Hematopoietic multipotent progenitor cell treated with erythropoietin and hydrocortisone succinate and interleukin-3 and kit ligand, for 8 days (in vitro differentiated cells): ENCODE data around the gene C11orf58.
A peak's percentile ranks its signal among the peaks of the same experiment; 100 is the strongest.

Experiments used
- DNase-seq: peaks from one replicate; pipeline ENCODE4 v3.0.0-alpha.2; 2015

C11orf58 gene

GRCh38 chr11:16770016-16770415, 31.6 kb downstream of the C11orf58 start:
- DNase-seq: no peak

- DNase-seq: no peak
Measured at GRCh38 chr11:16771350-16772140, 33.1 kb downstream of the C11orf58 start.

GRCh38 chr11:16772141-16772512, 33.7 kb downstream of the C11orf58 start:
- DNase-seq: no peak

GRCh38 chr11:16773981-16774935, 35.8 kb downstream of the C11orf58 start:
- DNase-seq: no peak

GRCh38 chr11:16774936-16775613, 36.6 kb downstream of the C11orf58 start:
- DNase-seq: no peak

- DNase-seq: no peak
Measured at GRCh38 chr11:16775614-16776283, 37.3 kb downstream of the C11orf58 start.

- DNase-seq: no peak
Measured at GRCh38 chr11:16776711-16777612, 38.5 kb downstream of the C11orf58 start.

GRCh38 chr11:16777613-16777975, 39.1 kb downstream of the C11orf58 start:
- DNase-seq: no peak

- DNase-seq: no peak
Measured at GRCh38 chr11:16778286-16778685, 39.8 kb downstream of the C11orf58 start.

GRCh38 chr11:16778876-16779275, 40.4 kb downstream of the C11orf58 start:
- no peak for DNase-seq

- peak; percentile 54 for DNase-seq
Measured at GRCh38 chr11:16779436-16779835, 41.0 kb downstream of the C11orf58 start.

GRCh38 chr11:16780146-16780545, 41.7 kb downstream of the C11orf58 start:
- no peak for DNase-seq

GRCh38 chr11:16780698-16781550, 42.5 kb downstream of the C11orf58 start:
- DNase-seq: no peak

- DNase-seq: no peak
Measured at GRCh38 chr11:16781936-16782919, 43.8 kb downstream of the C11orf58 start.

GRCh38 chr11:16783321-16783801, 44.9 kb downstream of the C11orf58 start:
- DNase-seq: no peak

GRCh38 chr11:16784097-16784496, 45.6 kb downstream of the C11orf58 start:
- no peak for DNase-seq

GRCh38 chr11:16784666-16785065, 46.2 kb downstream of the C11orf58 start:
- no peak for DNase-seq

GRCh38 chr11:16785520-16786128, 47.2 kb downstream of the C11orf58 start:
- DNase-seq: peak; percentile 71

- no peak for DNase-seq
Measured at GRCh38 chr11:16786131-16786530, 47.7 kb downstream of the C11orf58 start.
